K562 (cell line): ENCODE measurements around the gene PLIN5. TPM values are rescaled to one million over a fixed set of nuclear protein-coding genes. Genes with fewer than 3 reads are reported as not detected.

Source experiments
- BDP1 ChIP-seq: IDR thresholded peaks from 3 replicates; pipeline ENCODE4 v1.6.1; 2011; ENCODE audit not compliant: insufficient read length, insufficient read depth
- CBX2 ChIP-seq: fragments of 200-600 bp; sonication (generic); IDR thresholded peaks from one replicate; pipeline ENCODE4 v1.6.1; 2012; ENCODE audit warnings: mild to moderate bottlenecking, low read length, inconsistent platforms; ENCODE audit not compliant: insufficient read depth, poor library complexity, severe bottlenecking
- CHD1 ChIP-seq: fragments of 200-600 bp; sonication (generic); IDR thresholded peaks from one replicate; pipeline ENCODE4 v1.6.1; 2012; ENCODE audit warnings: mild to moderate bottlenecking, moderate library complexity, low read length, inconsistent platforms
- HCFC1 ChIP-seq: IDR thresholded peaks from 2 replicates; pipeline ENCODE4 v1.6.1; 2012; ENCODE audit warnings: low read depth, low read length, improper control_type of control experiment
- HNRNPH1 ChIP-seq: fragments of 200-400 bp; formaldehyde crosslinking; optimal IDR thresholded peaks from 2 replicates; pipeline ENCODE3; 2017; ENCODE audit warnings: low read depth, mild to moderate bottlenecking, low read length, moderate library complexity
- JUNB ChIP-seq: fragments of 450-650 bp; formaldehyde crosslinking; conservative IDR thresholded peaks from 2 replicates; pipeline ENCODE4 v1.4.0; 2020; ENCODE audit warnings: mild to moderate bottlenecking
- KAT7 ChIP-seq: sonication (generic); formaldehyde crosslinking; IDR thresholded peaks from 2 replicates; pipeline ENCODE4 v1.8.0; 2022; ENCODE audit warnings: missing genetic modification reagents, mild to moderate bottlenecking, borderline replicate concordance
- MED1 ChIP-seq: sonication (generic); formaldehyde crosslinking; IDR thresholded peaks from 2 replicates; pipeline ENCODE4 v1.8.1; 2023; ENCODE audit warnings: missing genetic modification reagents, borderline replicate concordance
- RBM22 ChIP-seq: fragments of 200-400 bp; formaldehyde crosslinking; IDR thresholded peaks from 2 replicates; pipeline ENCODE4 v1.6.1; 2018; ENCODE audit warnings: low read length, low read depth; ENCODE audit not compliant: poor library complexity, severe bottlenecking
- SAFB ChIP-seq: fragments of 200-400 bp; formaldehyde crosslinking; IDR thresholded peaks from 2 replicates; pipeline ENCODE4 v1.6.1; 2017; ENCODE audit warnings: low read depth, low read length, borderline replicate concordance
- SIRT6 ChIP-seq: IDR thresholded peaks from one replicate; pipeline ENCODE4 v1.6.1; 2012; ENCODE audit warnings: low read depth, mild to moderate bottlenecking, control low read depth, inconsistent platforms, low read length, moderate library complexity
- SRSF9 ChIP-seq: fragments of 200-400 bp; formaldehyde crosslinking; IDR thresholded peaks from 2 replicates; pipeline ENCODE4 v1.6.1; 2017; ENCODE audit warnings: low read depth, low read length, borderline replicate concordance
- TCFL5 ChIP-seq: fragments of 250-450 bp; sonication (Bioruptor Pico); conservative IDR thresholded peaks from 2 replicates; pipeline ENCODE4 v1.6.1; 2021; ENCODE audit warnings: mild to moderate bottlenecking, moderate library complexity, matching md5 sums
- ZBED1 ChIP-seq: IDR thresholded peaks from 2 replicates; pipeline ENCODE4 v1.6.1; 2014
- ZNF146 ChIP-seq: IDR thresholded peaks from one replicate; pipeline ENCODE4 v1.6.1; 2018; ENCODE audit warnings: missing compliant biosample characterization; ENCODE audit not compliant: unreplicated experiment
- ZNF212 ChIP-seq: fragments of 450-650 bp; formaldehyde crosslinking; IDR thresholded peaks from 2 replicates; pipeline ENCODE4 v1.4.0; 2020; ENCODE audit warnings: mild to moderate bottlenecking
- ZNF3 ChIP-seq: fragments of 250-450 bp; sonication (Bioruptor Pico); IDR thresholded peaks from 2 replicates; pipeline ENCODE4 v1.5.0; 2021; ENCODE audit warnings: mild to moderate bottlenecking, moderate library complexity
- ZNF41 ChIP-seq: fragments of 250-450 bp; sonication (Bioruptor Pico); conservative IDR thresholded peaks from 2 replicates; pipeline ENCODE4 v1.4.0; 2020; ENCODE audit warnings: mild to moderate bottlenecking
- ZNF584 ChIP-seq: fragments of 200-800 bp; sonication (Bioruptor generic); IDR thresholded peaks from 2 replicates; pipeline ENCODE4 v1.6.1; 2016; ENCODE audit warnings: low read depth, mild to moderate bottlenecking, missing genetic modification characterization, missing compliant biosample characterization
- ZNF75A ChIP-seq: fragments of 450-650 bp; formaldehyde crosslinking; IDR thresholded peaks from 2 replicates; pipeline ENCODE4 v1.4.0; 2020; ENCODE audit warnings: mild to moderate bottlenecking
- polyA plus RNA-seq, 8 experiments: library from polyadenylated mRNA; depleted of rRNA in 4 of 8; stranded (reverse) in 5 of 8; unstranded in 3 of 8; fragments of >200 nt; fragmentation: Nextera tagmentation in 2 of 8; fragmentation: Illumina TruSeq in 1 of 8; extraction: Ambion mirVana in 2 of 8; extraction: Trizol in 1 of 8; gene quantifications; 2 replicates each; pipeline versions ENCODE4 v1.2.1 to v1.2.3, GENCODE V29; 2011 to 2014; ENCODE audit warnings: inconsistent platforms in 1 of 8, missing spikeins in 1 of 8
- total RNA-seq, 7 experiments: library from RNA; depleted of rRNA in 6 of 7; stranded (reverse); fragments of >200 nt in 6 of 7; fragmentation: Illumina TruSeq in 2 of 7; extraction: Trizol in 2 of 7; gene quantifications; 2 replicates each; pipeline versions ENCODE4 v1.2.1 to v1.2.3, GENCODE V29; 2011 to 2021; ENCODE audit warnings: low replicate concordance in 1 of 7
- TF ChIP-seq, protein P1 (sequence below): fragments of 450-650 bp; formaldehyde crosslinking; IDR thresholded peaks from 2 replicates; pipeline ENCODE4 v1.4.0; 2020; ENCODE audit warnings: mild to moderate bottlenecking
- TF ChIP-seq, protein P2 (sequence below): fragments of 250-450 bp; sonication (Bioruptor Pico); IDR thresholded peaks from 2 replicates; pipeline ENCODE4 v1.5.0; 2022; ENCODE audit warnings: mild to moderate bottlenecking
- TF ChIP-seq, protein P3 (sequence below): sonication (generic); formaldehyde crosslinking; IDR thresholded peaks from 2 replicates; pipeline ENCODE4 v1.8.0; 2023; ENCODE audit warnings: mild to moderate bottlenecking, missing genetic modification reagents
- TF ChIP-seq, protein P4 (sequence below): fragments of 250-450 bp; sonication (Bioruptor Pico); IDR thresholded peaks from 2 replicates; pipeline ENCODE4 v1.8.0; 2021; ENCODE audit warnings: moderate library complexity, mild to moderate bottlenecking, inconsistent platforms

Gene PLIN5
- total and polyA plus RNA-seq, 9 of the 15 experiments (the other 6 are each of a cell fraction or from before 2014, with no cell fraction given): 0.04 to 1.3 (median 0.50) TPM

DNA sequence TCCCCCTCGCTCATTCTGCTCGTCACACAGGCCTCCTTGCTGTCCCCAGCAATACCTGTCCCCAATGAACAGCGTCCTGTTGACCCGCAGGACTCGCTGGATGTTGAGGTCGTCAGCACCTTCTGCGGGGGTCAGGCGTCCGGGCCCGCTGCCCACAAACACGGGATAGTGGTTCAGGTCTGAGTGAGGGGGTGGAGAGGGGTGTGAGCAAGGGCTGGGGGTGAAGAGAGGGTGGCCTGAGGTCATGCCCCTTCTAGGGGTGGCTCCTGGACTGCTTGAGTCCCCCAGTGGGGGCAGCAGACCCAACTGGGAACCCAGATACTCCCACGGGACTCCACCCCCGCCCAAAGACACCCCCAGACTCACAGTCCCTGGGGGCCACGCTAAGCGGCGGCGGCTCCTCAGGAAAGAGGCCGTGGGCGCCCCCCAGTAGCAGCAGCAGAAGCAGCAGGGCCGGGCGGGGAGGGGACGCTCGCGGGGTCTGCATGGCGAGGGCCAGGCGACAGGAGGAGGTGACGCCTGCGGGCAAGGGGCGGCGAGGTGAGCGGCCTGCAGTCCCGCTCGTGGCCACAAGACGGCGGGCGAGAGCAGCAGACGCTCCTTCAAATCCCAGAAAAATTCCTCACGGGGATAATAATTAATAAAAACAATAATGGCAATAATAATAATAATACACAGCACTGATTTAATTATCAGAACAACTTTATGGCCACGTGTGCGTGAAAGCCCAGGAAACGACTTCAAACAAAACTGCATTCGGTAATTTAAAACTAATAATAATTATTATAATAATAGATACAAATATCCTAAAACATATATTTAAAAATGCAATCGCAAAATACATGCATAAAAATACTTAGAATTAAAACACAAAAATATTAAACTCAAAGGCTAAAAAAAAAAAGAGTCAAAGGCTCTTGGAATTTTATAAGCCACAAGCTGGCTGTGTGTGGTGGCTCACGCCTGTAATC lies 23.2 kb upstream of the PLIN5 start (continued):
- no peak for TF ChIP-seq SAFB
- no peak for TF ChIP-seq CHD1
- TF ChIP-seq, protein P1, sequence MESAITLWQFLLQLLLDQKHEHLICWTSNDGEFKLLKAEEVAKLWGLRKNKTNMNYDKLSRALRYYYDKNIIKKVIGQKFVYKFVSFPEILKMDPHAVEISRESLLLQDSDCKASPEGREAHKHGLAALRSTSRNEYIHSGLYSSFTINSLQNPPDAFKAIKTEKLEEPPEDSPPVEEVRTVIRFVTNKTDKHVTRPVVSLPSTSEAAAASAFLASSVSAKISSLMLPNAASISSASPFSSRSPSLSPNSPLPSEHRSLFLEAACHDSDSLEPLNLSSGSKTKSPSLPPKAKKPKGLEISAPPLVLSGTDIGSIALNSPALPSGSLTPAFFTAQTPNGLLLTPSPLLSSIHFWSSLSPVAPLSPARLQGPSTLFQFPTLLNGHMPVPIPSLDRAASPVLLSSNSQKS (CRISPR knock-in tag): no peak
- no peak for TF ChIP-seq ZNF212 (CRISPR knock-in tag)
- TF ChIP-seq, protein P2, sequence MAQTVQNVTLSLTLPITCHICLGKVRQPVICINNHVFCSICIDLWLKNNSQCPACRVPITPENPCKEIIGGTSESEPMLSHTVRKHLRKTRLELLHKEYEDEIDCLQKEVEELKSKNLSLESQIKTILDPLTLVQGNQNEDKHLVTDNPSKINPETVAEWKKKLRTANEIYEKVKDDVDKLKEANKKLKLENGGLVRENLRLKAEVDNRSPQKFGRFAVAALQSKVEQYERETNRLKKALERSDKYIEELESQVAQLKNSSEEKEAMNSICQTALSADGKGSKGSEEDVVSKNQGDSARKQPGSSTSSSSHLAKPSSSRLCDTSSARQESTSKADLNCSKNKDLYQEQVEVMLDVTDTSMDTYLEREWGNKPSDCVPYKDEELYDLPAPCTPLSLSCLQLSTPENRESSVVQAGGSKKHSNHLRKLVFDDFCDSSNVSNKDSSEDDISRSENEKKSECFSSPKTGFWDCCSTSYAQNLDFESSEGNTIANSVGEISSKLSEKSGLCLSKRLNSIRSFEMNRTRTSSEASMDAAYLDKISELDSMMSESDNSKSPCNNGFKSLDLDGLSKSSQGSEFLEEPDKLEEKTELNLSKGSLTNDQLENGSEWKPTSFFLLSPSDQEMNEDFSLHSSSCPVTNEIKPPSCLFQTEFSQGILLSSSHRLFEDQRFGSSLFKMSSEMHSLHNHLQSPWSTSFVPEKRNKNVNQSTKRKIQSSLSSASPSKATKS: no peak
- TF ChIP-seq ZNF3 (CRISPR knock-in tag): no peak
- no peak for TF ChIP-seq MED1 (CRISPR knock-in tag)
- no peak for TF ChIP-seq ZNF584
- no peak for TF ChIP-seq RBM22
- no peak for TF ChIP-seq ZNF41
- TF ChIP-seq, protein P3, sequence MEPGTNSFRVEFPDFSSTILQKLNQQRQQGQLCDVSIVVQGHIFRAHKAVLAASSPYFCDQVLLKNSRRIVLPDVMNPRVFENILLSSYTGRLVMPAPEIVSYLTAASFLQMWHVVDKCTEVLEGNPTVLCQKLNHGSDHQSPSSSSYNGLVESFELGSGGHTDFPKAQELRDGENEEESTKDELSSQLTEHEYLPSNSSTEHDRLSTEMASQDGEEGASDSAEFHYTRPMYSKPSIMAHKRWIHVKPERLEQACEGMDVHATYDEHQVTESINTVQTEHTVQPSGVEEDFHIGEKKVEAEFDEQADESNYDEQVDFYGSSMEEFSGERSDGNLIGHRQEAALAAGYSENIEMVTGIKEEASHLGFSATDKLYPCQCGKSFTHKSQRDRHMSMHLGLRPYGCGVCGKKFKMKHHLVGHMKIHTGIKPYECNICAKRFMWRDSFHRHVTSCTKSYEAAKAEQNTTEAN (CRISPR knock-in tag): no peak
- TF ChIP-seq TCFL5 (CRISPR knock-in tag): no peak
- TF ChIP-seq CBX2: no peak
- TF ChIP-seq ZBED1: no peak
- no peak for TF ChIP-seq BDP1
- no peak for TF ChIP-seq HCFC1
- TF ChIP-seq ZNF75A (CRISPR knock-in tag): no peak
- no peak for TF ChIP-seq SIRT6
- no peak for TF ChIP-seq SRSF9
- no peak for TF ChIP-seq ZNF146 (CRISPR knock-in tag)
- TF ChIP-seq KAT7 (CRISPR knock-in tag): no peak
- TF ChIP-seq HNRNPH1: no peak
- TF ChIP-seq, protein P4, sequence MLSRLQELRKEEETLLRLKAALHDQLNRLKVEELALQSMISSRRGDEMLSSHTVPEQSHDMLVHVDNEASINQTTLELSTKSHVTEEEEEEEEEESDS: no peak
- no peak for TF ChIP-seq JUNB (CRISPR knock-in tag)
